Hematopoietic multipotent progenitor cell treated with erythropoietin and hydrocortisone succinate and interleukin-3 and kit ligand, for 4 days (in vitro differentiated cells): ENCODE data around the gene RBM20.
"Not testable (repeated sequence)": the region's sequence is repeated elsewhere in the genome, so short reads cannot be mapped to it uniquely, and the experiment has no call there.

ENCODE experiments used
- DNase-seq: peaks from one replicate; pipeline ENCODE4 v3.0.0-alpha.2; 2015

RBM20 gene

DNA sequence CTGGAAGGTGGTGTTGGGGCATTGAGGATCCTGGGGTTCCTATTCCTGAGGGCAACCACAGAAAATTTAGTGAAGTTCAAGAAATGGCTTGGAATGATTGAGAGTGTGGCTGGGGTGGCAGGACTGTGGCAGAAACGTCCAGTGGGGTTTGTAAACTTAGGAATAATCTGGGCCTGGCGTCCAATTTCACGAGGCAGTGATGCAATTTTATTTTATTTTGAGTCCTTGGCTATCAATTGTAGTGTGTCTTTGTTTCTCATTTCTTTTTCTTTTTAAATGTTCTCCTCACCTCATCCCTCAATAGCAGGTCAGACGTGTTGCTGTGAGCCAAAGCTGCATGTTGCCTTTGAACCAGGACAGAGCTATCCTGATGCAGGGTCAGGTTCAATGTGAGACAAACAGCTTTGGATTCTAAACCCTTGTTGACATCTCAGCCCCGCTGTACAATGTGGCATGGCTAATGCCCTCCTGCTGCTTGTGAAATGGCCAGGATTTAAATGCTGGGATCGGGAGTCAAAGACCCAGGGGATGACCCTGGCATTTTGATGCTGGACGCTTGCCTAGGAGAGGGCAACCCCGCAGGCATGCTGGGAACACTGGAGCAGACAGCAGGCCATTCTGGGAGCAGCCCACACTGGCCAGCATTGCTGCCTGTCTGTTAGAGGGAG is 64.8 kb downstream of the RBM20 start:
- DNase-seq = no peak

GRCh38 chr10:110709444-110709828 is 65.3 kb downstream of the RBM20 start:
- no peak for DNase-seq

GRCh38 chr10:110709964-110710587 is 65.9 kb downstream of the RBM20 start:
- DNase-seq = no peak

DNA sequence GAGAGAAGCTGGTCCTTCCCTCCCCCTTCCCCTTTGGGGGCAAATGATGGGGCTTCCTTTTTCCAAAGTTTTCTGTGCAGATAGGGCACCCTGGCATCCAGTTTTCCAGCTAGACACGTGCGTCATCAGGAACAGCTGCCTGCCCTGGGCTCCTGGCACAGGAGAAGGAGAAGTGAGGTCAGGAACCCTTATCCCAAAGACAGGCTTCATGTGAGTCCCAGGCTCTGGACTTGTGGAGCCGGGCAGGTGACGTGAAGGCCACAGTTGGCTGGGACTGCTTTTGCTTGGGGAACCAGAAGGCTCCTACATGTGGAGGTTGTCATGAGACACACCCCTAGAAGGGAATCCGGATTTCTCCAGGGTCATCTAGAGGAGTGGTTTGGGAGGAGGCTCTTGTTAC is 66.5 kb downstream of the RBM20 start:
- DNase-seq = no peak

GRCh38 chr10:110711382-110711781 is 67.2 kb downstream of the RBM20 start:
- no peak for DNase-seq

DNA sequence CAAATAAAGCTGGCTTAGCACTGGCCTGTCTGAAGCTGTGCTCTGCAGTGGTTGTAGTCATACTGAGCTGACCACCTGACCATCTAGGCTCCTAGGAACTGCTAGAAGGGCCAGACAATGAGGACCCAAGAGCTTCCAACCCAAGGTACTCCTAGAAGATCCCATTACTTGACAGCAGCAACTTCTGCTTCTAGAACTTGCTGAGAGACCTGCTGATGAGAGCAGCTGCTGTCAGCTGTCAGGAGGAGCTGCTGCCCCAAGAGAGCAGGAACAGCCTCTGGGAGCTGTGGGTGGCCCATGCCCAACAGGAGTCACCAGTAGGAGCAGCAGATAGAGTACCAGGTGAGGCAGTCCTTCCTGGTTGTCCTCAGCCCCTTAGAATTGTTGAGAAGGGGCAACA is 70.2 kb downstream of the RBM20 start:
- no peak for DNase-seq

- peak; percentile 90 for DNase-seq
Measured at GRCh38 chr10:110717781-110718589, 73.8 kb downstream of the RBM20 start.

GRCh38 chr10:110721406-110722038 is 77.4 kb downstream of the RBM20 start:
- no peak for DNase-seq

DNA sequence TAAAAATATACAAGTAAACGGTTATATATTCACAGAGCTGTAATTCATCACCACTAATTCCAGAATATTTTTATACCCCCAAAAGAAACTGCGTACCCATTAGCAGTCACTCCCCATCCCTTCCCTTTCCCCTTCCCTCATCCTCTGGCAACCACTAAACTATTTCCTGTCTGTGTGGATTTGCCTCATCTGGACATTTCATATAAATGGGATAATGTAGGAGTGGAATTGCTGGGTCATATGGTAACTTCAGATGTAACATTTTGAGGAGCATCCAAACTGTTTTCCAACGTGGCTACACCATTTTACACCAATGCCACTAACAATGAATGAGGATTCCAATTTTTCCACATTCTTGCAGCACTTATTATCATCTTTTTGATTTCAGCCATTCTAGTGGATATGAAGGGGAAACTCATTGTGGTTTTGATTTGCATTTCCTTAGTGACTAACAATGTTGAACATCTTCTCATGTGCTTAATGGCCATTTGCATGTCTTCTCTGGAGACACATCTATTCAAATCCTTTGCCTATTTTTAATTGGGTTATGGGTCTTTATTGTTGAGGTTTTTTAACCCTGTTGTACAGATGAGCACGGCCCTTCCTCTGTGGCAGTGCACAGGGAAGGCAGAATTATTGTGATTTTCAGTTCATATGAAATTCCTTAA is 79.2 kb downstream of the RBM20 start:
- DNase-seq = no peak

- no peak for DNase-seq
Measured at GRCh38 chr10:110724116-110724921, 80.2 kb downstream of the RBM20 start.

DNA sequence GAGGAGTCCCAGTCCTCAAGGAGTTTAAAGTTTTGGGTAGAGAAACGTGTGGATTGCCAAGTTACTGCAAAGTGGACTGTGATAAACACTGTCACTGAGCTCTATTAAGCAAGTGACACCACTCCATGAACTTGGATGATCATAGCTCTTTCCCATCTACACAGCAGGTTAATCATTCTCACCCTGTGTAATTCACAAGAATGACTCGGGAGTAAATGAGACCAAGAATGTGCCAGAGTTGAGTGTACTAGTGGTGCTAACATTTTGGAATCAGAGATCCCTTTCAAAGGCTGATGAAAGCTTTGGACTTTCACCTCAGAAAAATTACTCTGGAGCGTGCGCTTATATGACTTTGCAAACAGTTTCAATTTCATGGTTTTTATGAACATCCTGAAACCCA is 80.8 kb downstream of the RBM20 start:
- no peak for DNase-seq

GRCh38 chr10:110725801-110726630 is 81.9 kb downstream of the RBM20 start:
- no peak for DNase-seq

- not testable (repeated sequence) for DNase-seq
Measured at GRCh38 chr10:110727785-110728184, 83.6 kb downstream of the RBM20 start.

DNA sequence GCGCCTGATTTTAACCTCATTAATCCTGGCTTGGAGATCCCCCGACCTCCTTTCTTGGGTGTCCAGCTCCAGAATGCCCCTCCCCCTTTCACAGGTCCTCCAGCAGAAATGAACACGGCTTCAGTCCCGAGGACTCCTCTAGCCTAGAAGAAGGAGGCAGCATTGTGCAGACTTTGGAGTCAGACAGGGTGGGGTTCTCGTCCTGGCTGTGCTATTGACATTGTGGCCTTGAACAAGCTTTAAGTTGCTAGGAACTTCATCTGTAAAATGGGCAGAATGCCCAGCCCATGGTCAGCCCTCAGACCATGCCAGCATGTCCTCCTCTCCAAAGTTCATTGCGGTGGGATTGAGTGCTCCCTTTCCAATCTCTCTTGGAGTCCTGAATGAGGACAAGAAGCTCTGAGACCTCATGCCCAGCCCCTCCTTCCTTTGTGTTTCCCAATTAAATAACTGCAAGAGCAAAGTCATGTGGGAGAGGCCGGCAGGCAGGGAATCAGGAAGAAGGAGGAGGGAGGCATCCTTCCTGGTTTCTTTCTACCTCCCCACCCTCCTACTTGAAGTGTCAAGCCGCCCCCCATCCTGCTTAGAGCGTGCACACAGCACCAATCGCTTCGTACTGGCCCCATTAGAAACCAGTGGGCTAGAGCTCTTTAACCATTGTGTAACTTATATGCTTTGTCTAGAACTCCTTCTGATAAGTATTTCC is 86.4 kb downstream of the RBM20 start:
- no peak for DNase-seq

DNA sequence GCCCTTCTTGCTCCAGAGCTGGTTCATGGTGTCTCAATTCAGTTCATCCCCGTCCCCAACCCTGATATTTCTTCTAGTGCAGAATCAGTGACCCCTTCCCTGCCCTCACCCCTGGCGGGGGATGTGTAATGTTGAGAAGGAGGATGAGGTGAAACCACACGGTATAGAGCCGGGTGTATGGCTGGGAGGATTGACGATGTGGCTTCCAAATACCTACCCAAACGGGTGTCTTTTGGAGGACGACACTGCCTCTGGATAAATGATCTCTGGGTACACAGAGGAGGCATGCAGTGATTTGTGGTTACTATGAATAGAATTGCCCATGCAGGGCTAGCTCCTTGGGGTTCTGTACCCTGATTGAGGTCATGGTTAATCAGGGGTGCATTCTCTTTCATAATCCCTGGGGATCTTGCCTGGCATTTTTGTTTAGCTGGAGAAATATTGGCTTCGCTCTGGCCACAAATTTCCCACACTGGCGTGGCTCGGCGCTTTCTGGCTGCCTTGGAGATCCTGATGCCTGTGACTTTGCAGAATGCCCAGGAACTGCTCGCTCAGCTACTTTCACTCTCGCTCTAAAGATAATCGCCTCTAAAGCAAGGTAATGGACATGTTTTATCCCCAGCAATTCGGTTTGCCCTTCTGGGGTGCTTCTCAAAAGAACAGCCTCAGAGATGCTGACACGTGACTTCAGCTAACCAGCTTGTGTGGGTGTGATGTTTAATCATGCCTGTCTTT is 89.2 kb downstream of the RBM20 start:
- DNase-seq = no peak

DNA sequence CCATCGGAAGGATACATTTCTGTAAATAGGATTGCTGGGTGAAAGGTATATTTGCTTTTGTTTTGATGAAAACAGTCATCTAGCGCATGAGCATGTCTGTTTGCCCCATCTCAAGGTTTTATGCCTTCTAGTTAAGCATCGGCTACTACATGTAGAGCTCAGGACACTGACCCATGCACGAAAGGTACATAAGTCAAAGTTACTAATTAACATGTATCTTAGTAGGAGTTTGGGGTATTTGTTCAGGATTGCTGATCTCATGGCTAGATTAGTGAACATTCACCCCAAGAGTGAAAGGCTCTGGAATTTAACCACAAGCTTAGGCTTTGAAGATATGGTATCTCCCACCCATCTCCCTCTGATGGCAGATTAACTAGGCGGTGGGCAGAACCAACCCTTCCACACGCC is 91.5 kb downstream of the RBM20 start:
- no peak for DNase-seq

GRCh38 chr10:110737886-110738634 is 93.9 kb downstream of the RBM20 start:
- no peak for DNase-seq

- peak; percentile 15 for DNase-seq
Measured at GRCh38 chr10:110739811-110740271, 95.7 kb downstream of the RBM20 start.

DNA sequence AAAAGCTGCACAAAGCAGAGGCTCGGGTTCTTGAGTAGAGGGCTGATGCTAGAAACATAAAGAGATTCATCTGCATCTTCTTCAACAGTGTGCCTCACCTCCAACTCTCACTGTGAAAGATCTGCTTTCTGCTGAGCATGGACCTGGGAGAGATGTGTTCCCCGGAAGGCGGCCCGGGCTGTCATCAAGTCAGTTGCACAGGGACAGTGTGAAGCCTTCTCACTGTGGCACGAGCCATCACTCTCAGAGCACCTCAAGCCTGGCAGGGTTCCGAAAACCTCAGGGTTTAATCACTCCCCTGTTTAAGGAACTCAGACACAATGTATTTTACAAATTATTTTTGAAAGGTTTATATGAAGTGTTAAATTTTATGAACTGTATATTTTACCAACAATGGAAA is 98.7 kb downstream of the RBM20 start:
- DNase-seq = no peak
